Bronchial epithelial cell (primary cell): ENCODE data around the gene TMC5. TPM values are rescaled to one million over a fixed set of nuclear protein-coding genes. Genes with fewer than 3 reads are reported as not detected.

ENCODE experiments used
- DNase-seq: peaks from one replicate; pipeline ENCODE4 v3.0.0-alpha.2; 2010; ENCODE audit warnings: low read depth
- FAIRE-seq: peaks from 2 replicates; lab custom pipeline; 2011; peaks lifted over from hg19 to GRCh38; lab: Jason Lieb, UNC
- H3K27me3 ChIP-seq: 2 replicates; pipeline ENCODE4 v1.5.1; 2011; ENCODE audit warnings: low read length; ENCODE audit not compliant: control insufficient read depth, insufficient read depth
- H3K36me3 ChIP-seq: 2 replicates; pipeline ENCODE4 v1.5.1; 2011; ENCODE audit warnings: low read length; ENCODE audit not compliant: control insufficient read depth, insufficient read depth
- H3K4me3 ChIP-seq: 2 replicates; pipeline ENCODE4 v1.5.1; 2011; ENCODE audit warnings: mild to moderate bottlenecking, low read depth, low read length, control low read depth
- CTCF ChIP-seq: IDR thresholded peaks from 2 replicates; pipeline ENCODE4 v1.5.1; 2011; ENCODE audit warnings: mild to moderate bottlenecking, moderate library complexity, low read length, control low read depth, inconsistent platforms; ENCODE audit not compliant: insufficient read depth, severe bottlenecking
- total RNA-seq: library from RNA; depleted of rRNA; stranded (reverse); fragments of >200 nt; gene quantifications from 2 replicates; pipeline ENCODE4 v1.2.1, GENCODE V29; 2014

The TMC5 gene
- total RNA-seq, 1 donor from 2014 or later, result 0.26 TPM

GRCh38 chr16:19505600-19506303, 88.1 kb downstream of the TMC5 start:
- no peak for TF ChIP-seq CTCF
- DNase-seq, result no peak
- FAIRE-seq, result no peak
- Histone ChIP-seq H3K36me3 (peaks cover 9% of the 10 kb centered on the region), H3K27me3 (no peaks in the 10 kb centered on the region), H3K4me3 (no peak overlapping the region)

- TF ChIP-seq CTCF, result no peak
- no peak for DNase-seq
- H3K36me3 ChIP-seq, result peaks cover 9% of the 10 kb centered on the region
- no peaks in the 10 kb centered on the region for H3K27me3 ChIP-seq
- H3K4me3 ChIP-seq, result no peak overlapping the region
- no peak for FAIRE-seq
Observed at GRCh38 chr16:19506965-19507364, 89.3 kb downstream of the TMC5 start.

- no peak for TF ChIP-seq CTCF
- Histone ChIP-seq H3K36me3 (peaks cover 9% of the 10 kb centered on the region), H3K4me3 (no peak overlapping the region), H3K27me3 (no peaks in the 10 kb centered on the region)
- FAIRE-seq (no peak), DNase-seq (no peak)
Observed at GRCh38 chr16:19507867-19508266, 90.2 kb downstream of the TMC5 start.

GRCh38 chr16:19512297-19512696, 94.6 kb downstream of the TMC5 start:
- FAIRE-seq, result no peak
- H3K36me3 ChIP-seq, result peaks cover 2% of the 10 kb centered on the region

GRCh38 chr16:19513377-19514053, 95.8 kb downstream of the TMC5 start:
- no peak for FAIRE-seq

More at GRCh38 chr16:19512297-19512696, 94.6 kb downstream of the TMC5 start:
- Histone ChIP-seq H3K27me3 (no peaks in the 10 kb centered on the region), H3K4me3 (no peak overlapping the region)
- DNase-seq, result no peak
- TF ChIP-seq CTCF, result no peak

More at GRCh38 chr16:19513377-19514053, 95.8 kb downstream of the TMC5 start:
- Histone ChIP-seq H3K4me3 (no peak overlapping the region), H3K36me3 (no peaks in the 10 kb centered on the region), H3K27me3 (no peaks in the 10 kb centered on the region)
- no peak for TF ChIP-seq CTCF
- DNase-seq, result no peak
